ENCODE data around the gene UFC1.

The UFC1 gene

DNA sequence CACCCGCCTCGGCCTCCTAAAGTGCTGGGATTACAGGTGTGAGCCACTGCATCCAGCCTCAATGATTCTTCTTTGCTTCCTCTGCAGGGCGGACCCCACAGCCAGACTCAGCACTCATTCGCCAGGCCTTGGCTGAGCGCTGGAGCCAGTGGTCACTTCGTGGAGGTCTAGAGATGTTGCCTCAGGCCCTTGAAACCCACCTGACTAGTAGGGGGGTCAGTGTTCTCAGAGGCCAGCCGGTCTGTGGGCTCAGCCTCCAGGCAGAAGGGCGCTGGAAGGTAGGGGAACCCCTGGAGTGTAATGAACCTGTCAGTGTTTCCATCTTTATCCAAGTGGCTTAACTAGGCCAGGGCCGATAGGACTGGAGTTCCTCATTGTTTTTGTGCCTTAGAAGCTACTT lies 15.1 kb downstream of the UFC1 start:
- no peak for DNase-seq (ENCODE audit: extremely low read depth in 1 of 2, low read depth in 1 of 2)

DNA sequence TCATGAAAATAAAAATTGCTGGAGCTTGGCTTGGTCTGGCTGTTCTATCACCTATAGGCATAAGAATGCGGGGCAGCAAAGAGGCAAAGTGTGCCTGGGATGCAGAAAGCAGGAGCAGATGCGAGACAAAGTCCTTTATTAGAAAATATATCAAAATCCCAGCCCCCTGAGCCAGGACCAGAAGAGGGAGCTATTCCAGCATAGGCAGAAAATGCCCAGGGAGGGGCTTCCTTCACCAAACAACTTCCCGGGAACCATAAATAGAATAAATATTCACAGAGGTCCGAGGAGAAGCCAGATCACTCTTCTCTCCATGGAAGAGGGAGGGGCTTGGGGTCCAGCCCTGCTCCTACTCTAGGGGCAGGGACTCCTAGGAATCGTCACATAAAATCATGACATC lies 17.4 kb downstream of the UFC1 start:
- no peak for DNase-seq (ENCODE audit: extremely low read depth in 1 of 2, low read depth in 1 of 2)

DNA sequence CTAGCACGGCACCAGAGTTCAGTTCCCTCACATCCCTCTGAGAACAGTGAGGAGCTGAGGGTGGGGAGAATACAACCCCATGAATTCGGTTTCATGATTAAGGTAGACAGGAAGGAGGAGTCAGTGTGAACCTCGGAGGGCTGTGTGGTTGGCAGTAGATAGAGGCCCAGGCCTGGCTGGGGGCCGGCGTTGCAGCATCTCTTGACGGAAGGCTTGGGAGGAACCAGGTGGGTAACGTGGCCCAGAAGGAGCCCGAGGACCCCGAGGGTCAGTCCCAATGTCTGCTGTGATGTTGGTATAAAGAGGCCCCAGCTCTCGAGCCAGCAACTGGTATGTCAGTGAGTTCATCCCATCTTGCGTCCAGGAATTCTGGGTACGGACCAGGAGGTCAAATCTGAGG lies 17.9 kb downstream of the UFC1 start:
- no peak for DNase-seq (ENCODE audit: extremely low read depth in 1 of 2, low read depth in 1 of 2)

DNA sequence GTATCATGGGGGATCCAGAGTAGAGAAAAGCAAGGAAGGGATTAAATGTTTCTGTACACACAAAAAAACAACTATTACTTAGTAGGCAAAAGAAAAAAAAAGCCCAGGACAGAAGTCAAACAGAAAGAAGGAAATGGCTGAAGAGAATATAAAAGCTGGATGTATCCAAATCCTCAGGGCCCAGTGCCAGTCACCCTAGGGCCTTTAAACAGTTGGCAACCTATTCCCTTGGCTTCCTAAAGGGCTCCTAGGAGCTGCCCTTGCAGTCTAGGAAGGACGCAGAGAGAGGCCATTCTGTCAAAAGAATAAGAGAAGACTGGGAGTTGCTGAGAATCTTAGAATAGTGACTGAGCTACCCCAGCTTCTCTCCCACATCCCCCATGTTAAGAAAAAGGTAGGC lies 18.6 kb downstream of the UFC1 start:
- no peak for DNase-seq (ENCODE audit: extremely low read depth in 1 of 2, low read depth in 1 of 2)

DNA sequence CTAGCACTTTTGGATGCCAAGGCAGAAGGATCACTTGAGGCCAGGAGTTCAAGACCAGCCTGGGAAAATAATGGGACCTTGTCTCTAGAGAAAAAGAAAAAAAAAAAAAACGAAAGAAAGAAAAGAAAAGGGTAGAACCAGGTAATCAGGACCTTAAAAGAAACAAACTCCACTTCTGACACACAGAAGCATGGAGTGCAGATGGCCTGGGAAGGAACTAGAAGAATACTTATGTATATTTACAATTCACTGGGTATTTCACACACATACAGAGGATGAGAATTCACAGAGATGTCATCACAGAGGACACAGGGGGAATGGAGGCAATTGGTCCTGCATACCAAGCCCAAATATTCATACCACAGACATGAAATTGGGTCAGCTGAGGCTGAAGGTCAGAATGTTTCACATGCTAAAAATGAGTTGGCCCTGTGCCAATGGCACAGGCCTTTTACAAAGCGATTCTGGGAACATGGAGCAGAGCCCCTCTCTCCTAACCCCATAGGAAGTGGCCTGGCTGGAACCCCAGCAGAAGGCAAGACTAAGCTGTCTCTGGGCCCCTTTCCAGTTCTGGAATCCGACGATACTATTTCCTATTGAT lies 19.1 kb downstream of the UFC1 start:
- DNase-seq (ENCODE audit: extremely low read depth in 1 of 2, low read depth in 1 of 2), result no peak

DNA sequence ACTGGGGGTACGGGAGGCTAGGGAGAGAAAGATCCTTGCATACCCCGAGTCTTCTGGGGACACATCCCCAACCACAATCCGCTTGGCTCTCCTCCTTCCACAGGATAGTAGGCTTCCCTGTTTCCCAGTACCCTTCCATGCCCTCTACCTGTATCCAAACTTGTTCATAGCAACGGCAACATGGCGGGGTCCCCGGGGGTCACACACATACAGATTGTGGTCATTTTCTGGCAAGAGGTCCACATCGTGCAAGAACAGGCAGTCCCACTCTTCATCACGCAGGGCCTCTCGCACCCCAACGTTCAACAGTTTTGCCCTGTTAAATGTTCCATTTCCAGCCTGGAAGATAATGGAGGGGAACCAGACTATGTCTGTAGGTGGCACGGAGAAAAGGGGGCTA lies 19.9 kb downstream of the UFC1 start:
- no peak for DNase-seq (ENCODE audit: extremely low read depth in 1 of 2, low read depth in 1 of 2)

DNA sequence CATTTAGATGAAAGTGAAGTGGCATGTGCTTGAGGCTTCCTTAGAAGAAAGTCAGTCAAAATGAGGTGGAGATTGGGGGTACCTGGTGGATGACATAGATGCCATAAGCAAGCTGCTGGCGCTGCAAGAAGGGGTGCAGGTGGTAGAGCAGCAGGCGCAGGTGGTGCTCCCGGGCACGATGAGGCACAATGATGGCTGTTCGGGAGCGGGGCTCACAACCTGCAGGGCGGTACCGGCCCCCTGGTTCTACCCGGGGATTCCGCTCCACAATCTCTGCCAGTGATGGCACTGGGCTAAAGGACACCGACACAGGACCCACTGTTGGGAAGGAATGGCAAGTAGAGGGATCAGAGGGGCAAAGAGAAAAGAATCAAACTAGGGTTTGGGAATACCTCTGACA lies 21.1 kb downstream of the UFC1 start:
- DNase-seq (ENCODE audit: extremely low read depth in 1 of 2, low read depth in 1 of 2), result no peak

DNA sequence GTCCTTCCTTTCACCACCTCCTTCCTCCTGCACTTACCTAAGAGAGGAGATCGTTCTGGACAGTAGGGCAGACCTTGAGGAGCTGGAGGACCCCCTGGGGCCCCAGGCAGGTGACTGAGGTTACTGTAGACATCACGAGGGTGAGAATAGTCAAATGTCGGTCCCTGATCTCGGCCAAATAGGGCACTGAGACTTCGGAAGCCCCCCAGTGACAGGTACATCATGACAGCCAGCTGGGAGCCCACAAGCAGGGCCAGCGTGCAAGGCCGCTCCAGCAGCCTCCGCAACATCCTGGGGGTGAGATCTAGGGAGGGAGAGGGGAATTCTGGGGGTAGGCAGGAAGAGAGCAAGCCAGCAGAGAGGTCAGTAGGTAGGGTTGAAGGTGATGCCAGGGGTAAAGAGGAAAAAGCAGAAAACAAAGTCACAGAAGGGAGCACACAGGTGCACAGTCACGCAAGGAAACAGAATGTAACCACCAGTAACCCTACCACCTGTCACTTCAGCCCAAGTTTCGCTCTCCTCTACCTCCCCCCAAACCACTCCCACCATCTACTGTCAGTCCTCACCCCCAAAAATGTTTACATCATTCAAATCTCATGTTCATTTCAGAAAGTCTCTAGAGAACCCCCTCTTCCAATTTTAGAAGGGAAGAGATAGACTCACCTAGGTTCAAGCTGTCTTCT lies 22.1 kb downstream of the UFC1 start:
- no peak for DNase-seq (ENCODE audit: extremely low read depth in 1 of 2, low read depth in 1 of 2)

DNA sequence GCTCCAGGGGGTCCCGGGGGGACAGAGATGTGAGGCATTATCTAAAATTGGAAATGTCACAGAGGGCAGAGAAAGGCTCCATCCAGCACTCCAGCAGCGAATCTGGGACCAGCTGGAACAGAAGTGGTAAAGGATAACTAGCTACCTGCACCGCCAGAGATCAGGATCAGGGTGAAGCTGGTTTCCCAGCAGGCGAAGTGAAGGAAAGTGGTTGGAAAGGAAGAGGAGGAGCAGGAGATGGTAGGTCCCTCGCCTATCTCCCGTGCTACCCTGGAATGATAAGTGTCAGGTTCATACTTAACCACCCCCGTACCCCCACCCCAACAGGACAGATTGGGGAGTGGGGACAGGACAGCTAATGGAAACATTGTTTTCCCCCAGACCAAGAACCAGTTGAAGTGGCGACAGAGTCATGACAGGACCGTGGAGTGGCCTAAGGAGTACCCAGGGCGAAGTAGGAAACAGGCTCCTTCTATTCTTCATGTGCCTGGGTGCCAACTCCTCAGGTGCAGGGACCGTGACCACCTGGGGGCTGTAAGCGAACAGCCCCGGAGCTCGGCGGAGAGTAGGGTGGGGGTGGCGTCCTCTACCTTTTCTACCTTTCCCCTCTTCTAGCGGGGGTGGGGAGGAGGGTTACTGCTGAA lies 22.8 kb downstream of the UFC1 start:
- DNase-seq (ENCODE audit: extremely low read depth in 1 of 2, low read depth in 1 of 2), result no peak

DNA sequence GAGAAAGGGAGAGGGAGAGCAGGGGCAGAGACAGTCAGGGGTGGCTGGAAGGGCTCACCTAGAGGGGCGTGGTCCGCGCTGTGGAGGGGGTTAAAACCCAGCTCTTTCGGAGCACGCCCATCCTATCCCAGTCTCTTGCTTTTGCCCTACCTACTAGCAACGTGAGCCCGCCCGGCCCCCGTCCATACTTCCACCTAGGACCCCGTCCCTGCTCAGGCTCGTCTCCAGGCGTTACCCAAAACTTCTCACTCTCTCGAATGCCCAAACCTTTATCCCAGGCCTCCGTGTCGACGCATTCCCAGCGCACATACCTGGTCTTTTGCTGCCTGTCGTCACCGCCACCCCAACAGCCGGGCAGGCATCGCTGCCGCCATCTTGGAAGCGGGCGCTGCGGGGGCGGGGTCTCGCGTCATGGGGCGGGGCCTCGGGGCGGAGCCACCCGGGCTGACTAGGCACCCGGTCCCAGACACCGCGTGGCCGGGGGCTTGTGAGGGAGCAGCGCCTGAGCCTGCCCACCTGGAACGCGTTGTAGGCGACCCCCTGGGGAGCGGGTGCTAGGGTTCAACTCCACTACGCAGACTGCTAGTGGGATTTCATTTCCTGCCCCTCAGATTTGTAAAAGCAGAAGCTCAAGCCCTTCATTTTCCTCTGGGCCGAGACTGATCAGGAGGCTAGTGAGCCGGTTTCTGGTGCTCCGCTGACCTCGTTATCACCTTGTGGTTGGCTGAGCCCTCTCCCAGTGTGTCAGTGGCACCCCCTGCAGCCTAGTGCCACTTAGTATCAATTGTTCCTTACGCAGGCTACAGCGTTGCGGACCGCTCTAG lies 23.5 kb downstream of the UFC1 start, which contains the start of gene B4GALT3:
TSS of gene B4GALT3 (minus strand) at position 396 of the 824 bp plus-strand sequence. CDS start 1,447 bp downstream, outside the sequence.
- peak; percentile 76 to 95 for DNase-seq (ENCODE audit: extremely low read depth in 1 of 2, low read depth in 1 of 2)

DNA sequence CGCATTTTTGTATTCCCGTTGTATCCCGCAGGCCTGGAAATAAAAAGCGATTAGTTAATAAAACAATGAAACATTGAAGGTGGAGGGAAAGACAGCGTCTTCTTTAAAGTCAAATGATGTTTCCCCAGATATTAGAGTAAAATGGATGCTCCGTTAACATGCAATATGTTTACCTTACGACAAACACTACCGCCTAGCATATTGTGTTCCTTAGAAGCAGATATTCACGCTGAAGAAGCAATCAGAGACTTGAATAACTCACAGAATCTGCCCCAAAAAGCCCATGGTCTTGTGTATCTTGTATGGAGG lies 24.1 kb downstream of the UFC1 start:
- no peak for DNase-seq (ENCODE audit: extremely low read depth in 1 of 2, low read depth in 1 of 2)

DNA sequence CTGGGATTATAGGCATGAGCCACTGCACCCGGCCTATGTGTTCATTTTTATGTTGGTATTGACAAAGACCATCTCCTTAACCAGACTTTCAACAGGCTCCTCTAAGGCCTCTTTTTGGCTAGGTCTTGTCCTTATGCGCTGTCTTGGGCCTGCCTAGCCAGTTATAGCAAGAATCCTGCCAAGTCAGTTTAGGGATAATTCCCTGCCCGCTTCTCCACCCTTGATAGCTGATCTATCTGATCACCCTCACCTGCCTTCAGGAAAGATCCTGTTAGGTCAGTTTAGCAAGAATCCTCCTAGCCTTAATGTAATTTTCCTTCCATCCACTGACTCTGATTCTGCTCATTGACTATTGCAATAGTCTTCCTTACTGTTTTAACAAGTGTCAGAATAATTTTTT lies 25.9 kb downstream of the UFC1 start:
- DNase-seq (ENCODE audit: extremely low read depth in 1 of 2, low read depth in 1 of 2), result no peak

DNA sequence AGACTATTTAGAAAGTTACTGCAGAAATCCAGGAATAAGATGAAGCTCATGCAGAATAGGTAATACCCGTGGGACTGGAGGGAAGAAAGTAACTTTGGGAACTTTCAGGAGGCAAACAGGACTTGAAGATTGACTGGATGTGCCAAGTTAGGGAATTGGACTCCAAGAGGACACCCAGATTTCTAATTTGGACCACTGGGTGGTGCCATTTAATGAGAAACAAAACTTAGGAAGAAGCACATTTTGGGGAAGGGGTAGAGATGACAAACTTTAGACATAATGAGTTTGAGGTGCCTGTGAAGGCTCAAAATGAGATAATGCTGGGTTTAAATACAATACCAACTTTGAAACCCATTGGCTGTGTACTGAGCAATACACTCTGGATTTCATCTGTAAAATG lies 26.9 kb downstream of the UFC1 start:
- DNase-seq (ENCODE audit: extremely low read depth in 1 of 2, low read depth in 1 of 2), result no peak

DNA sequence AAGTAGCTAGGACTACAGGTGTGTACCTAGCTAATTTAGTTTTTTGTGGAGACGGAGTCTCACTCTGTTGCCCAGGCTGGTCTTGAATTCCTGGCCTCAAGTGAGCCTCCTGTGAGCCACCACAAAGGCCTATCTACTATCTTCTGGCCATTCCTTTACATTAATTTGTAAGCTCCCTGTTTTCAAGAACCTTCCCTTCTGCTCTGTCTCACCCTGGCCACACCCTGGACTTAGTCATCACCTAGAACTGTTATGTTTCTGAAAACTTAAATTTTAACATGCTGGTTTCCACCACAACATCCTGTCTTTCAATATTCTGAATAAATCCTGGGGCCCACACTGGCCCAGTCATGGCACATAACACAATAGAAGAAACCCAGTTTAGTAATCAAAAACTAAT lies 28.4 kb downstream of the UFC1 start:
- DNase-seq (ENCODE audit: extremely low read depth in 1 of 2, low read depth in 1 of 2), result peak in 1 of 2 donors; percentile 30

DNA sequence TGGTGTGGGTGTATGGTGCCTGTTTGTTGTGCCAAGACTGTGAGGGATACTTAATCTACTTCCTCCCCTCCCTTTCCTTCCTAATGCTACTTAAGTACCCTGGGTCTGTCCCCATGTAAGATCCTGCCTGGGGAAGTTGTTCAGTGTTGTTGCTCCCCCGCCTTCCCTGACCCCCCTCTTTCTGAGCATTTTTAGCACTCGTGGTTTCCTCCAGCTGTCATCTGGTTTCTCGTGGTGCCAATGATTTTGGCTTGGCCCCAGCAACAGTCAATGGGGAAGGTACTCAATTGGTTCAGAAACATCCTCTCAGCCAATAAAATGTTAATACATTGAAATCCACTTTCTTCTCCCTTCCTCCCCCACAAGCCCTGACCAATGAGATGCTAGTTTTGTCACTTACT lies 31.5 kb downstream of the UFC1 start:
- peak; percentile 30 to 52 for DNase-seq (ENCODE audit: extremely low read depth in 1 of 2, low read depth in 1 of 2)

DNA sequence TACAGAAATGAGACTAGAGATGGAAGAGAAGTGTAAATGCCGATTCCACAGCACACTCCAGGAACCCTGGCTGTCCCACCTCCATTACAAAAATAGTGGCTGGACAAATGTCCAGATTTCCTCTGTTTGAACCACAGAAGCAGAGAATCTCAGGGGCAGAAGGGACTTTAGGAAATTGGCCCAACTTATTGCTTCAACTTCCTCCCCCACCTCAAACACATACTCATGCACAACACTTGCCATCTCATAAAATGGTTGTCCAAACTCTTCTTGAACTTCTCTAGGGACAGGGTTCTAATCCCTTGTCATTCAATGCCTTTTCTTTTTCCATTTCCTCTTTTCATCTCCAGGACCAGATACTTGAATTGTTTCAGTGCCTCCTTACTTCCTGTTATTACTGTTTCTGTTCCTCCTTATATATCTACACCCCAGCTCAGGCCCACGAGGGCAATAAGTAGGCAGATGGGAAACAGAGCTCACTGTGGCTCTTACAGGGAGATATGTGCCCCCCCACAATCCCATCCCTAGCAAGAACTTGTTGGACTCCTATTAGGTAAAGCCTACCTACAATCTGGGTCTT lies 32.0 kb downstream of the UFC1 start:
- no peak for DNase-seq (ENCODE audit: extremely low read depth in 1 of 2, low read depth in 1 of 2)

DNA sequence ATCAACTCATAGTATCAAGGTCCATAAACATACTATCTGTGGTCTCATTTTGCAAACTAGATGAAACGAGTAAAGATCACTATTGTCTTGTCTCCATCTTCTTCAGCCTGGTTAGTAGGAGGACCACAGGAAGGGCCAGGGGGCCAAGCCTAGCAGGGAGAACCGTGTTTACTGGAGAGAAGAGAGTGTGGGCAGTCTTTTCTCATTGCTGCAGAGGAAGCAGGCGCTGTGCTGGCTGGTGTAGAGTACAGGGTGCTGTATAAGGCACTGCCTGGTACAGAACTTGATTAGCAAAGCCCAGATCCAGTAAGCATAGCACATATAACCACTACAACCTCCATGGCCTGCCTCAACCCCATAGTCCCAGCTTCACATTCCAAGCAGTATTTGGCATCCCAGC lies 33.5 kb downstream of the UFC1 start:
- DNase-seq (ENCODE audit: extremely low read depth in 1 of 2, low read depth in 1 of 2), result no peak

DNA sequence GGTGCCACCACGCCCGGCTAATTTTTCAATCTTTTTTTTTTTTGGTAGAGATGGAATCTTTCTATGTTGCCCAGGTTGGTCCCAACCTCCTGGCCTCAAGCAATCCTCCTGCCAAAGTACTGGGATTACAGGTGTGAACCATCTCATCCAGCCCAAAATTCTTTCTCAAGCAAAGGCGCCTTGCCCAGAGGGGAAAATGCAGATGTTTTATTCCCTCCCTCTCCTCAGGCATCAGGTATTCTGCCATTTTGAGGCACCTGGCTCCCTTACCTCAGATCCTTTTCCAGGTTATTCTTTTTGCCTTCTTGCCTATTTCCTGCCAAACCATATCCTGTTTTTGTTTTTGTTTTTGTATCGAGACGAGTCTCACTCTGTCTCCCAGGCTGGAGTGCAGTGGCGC lies 34.6 kb downstream of the UFC1 start:
- no peak for DNase-seq (ENCODE audit: extremely low read depth in 1 of 2, low read depth in 1 of 2)

DNA sequence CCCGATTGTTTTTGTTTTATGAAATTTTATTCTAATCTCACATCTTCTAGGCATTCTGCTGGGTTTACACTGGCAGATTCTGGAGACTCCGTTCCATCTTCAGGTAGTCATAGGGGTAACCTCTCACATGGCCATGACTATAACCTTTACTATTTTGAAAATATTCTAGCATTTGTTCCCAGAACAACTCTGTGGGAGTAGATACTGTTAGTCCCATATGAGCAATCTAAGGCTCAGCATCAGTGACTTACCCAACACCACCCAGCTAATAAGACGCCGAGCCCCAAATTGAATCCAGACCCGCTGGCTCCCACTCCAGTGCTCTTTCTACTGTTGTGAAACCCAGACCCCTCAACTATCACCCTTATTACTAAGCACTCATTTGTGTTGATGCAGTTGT lies 35.3 kb downstream of the UFC1 start:
- no peak for DNase-seq (ENCODE audit: extremely low read depth in 1 of 2, low read depth in 1 of 2)

DNA sequence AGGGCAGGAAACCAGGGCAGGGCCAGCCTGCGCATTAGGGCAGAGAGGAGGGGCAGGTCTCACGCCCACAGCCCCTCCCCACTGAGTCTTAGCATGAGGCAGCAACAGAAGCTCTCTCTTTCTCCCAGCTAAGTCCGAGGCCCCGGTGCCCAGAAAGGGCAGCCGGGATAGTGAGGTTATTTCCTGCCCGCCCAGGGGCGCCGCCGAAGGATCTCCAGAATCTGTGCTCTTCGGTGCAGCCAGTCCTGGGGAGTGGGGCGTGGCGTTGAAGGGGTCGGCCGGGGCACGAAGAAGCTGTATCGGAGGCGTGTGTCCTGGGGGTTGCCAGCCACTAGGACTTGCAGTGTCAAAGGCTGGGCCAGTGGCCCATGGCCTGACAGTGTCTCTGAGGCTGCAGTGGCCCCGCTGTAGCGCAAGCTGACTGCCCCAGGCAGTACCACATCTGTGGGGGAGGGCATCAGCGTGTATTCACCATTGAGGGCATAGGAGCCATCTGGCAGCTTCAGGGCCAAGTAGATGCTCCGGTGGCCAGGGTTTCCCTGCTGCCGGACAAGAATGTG lies 37.3 kb downstream of the UFC1 start:
- DNase-seq (ENCODE audit: extremely low read depth in 1 of 2, low read depth in 1 of 2), result no peak

DNA sequence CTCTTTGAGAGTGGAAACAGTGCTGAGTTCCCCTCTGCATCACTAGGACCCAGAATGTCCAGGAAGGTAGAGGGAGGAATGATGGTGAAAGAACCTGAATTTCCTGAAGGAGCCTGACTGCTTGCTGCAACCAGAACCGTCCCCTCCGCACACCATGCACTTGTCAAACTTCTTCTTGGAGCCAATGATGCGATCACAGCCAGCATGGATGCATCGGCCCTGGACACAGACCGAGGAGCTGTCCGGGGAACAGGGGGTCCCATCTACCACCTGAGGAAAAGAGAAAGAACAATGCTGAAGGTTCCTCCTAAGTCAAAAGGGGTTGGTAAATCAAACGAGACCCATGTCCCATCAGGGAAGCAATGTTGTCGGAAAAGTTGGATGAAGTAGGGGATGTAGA lies 38.2 kb downstream of the UFC1 start:
- DNase-seq (ENCODE audit: extremely low read depth in 1 of 2, low read depth in 1 of 2), result no peak
